Measurements from ENCODE around the gene SLC2A8. TPM values are rescaled to one million over a fixed set of nuclear protein-coding genes. Genes with fewer than 3 reads are reported as not detected.

SLC2A8 gene
- total RNA-seq, 3 donors from 2014 or later (not counting 1 experiment from before 2014, with no cell fraction given), result 21.1 to 30.6 (median 30.0) TPM

DNA sequence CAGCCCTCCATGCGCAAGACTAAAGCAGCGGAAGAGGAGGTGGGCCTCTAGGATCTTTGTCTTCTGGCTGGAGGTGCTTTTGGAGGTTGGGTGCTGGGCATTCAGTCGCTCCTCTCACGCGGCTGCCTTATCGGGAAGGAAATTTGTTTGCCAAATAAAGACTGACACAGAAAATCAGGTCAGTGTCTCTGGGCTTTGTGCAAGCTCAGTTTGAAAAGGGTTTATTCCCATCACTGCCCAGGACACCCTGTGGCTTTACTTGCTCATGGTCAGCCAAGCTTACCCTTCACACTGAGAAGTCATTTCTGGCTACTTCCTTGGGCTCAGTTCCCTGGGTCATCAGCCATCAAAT, 10.5 kb downstream of the SLC2A8 start:
- Mint-ChIP-seq H3K9me3 (no peaks in the 10 kb centered on the region), H3K4me1 (peaks cover 0 to 4% of the 10 kb centered on the region in 2 donors), H3K27me3 (ENCODE audit: low read depth in 2 of 2) (no peaks in the 10 kb centered on the region), H3K27ac (no peak overlapping the region), H3K4me3 (no peak overlapping the region), H3K36me3 (no peaks in the 10 kb centered on the region)
- Histone ChIP-seq H3K4me1 (ENCODE audit: control insufficient read depth, insufficient read depth, low read length) (no peaks in the 10 kb centered on the region), H3K27ac (ENCODE audit: low read length) (no peak overlapping the region), H3K9me3 (ENCODE audit: control insufficient read depth, insufficient read depth, low read length) (no peaks in the 10 kb centered on the region), H3K36me3 (ENCODE audit: control insufficient read depth, insufficient read depth, low read length) (no peaks in the 10 kb centered on the region), H3K27me3 (ENCODE audit: control insufficient read depth, insufficient read depth, low read length) (no peaks in the 10 kb centered on the region), H3K4me3 (ENCODE audit: low read length) (no peak overlapping the region)
- intact Hi-C loops (cut with micrococcal nuclease), result no loop called here
- ATAC-seq, result no peak
- 95% methylated on average over 6 of the region's 6 CpGs for WGBS (ENCODE audit: insufficient coverage)
- TF ChIP-seq, protein P1, sequence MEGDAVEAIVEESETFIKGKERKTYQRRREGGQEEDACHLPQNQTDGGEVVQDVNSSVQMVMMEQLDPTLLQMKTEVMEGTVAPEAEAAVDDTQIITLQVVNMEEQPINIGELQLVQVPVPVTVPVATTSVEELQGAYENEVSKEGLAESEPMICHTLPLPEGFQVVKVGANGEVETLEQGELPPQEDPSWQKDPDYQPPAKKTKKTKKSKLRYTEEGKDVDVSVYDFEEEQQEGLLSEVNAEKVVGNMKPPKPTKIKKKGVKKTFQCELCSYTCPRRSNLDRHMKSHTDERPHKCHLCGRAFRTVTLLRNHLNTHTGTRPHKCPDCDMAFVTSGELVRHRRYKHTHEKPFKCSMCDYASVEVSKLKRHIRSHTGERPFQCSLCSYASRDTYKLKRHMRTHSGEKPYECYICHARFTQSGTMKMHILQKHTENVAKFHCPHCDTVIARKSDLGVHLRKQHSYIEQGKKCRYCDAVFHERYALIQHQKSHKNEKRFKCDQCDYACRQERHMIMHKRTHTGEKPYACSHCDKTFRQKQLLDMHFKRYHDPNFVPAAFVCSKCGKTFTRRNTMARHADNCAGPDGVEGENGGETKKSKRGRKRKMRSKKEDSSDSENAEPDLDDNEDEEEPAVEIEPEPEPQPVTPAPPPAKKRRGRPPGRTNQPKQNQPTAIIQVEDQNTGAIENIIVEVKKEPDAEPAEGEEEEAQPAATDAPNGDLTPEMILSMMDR (IDR thresholded peaks at IDR 0.05), result no peak
- no peak for DNase-seq

GRCh38 chr9:127411122-127411521, 14.2 kb downstream of the SLC2A8 start:
- TF ChIP-seq, protein P1 (IDR thresholded peaks at IDR 0.05), result no peak
- Histone ChIP-seq H3K4me3 (ENCODE audit: low read length) (no peak overlapping the region), H3K27me3 (ENCODE audit: control insufficient read depth, insufficient read depth, low read length) (no peaks in the 10 kb centered on the region), H3K36me3 (ENCODE audit: control insufficient read depth, insufficient read depth, low read length) (no peaks in the 10 kb centered on the region), H3K4me1 (ENCODE audit: control insufficient read depth, insufficient read depth, low read length) (no peaks in the 10 kb centered on the region), H3K9me3 (ENCODE audit: control insufficient read depth, insufficient read depth, low read length) (no peaks in the 10 kb centered on the region), H3K27ac (ENCODE audit: low read length) (no peak overlapping the region)
- Mint-ChIP-seq H3K4me1 (peaks cover 0 to 8% of the 10 kb centered on the region in 2 donors), H3K9me3 (no peaks in the 10 kb centered on the region), H3K36me3 (no peaks in the 10 kb centered on the region), H3K4me3 (no peak overlapping the region), H3K27ac (no peak overlapping the region), H3K27me3 (ENCODE audit: low read depth in 2 of 2) (peaks cover 0 to 3% of the 10 kb centered on the region in 2 donors)
- DNase-seq (no peak), ATAC-seq (no peak)
- intact Hi-C loops (cut with micrococcal nuclease), result no loop called here
- WGBS (ENCODE audit: insufficient coverage), result 54% methylated on average over 3 of the region's 4 CpGs

- Histone ChIP-seq H3K36me3 (ENCODE audit: control insufficient read depth, insufficient read depth, low read length) (no peaks in the 10 kb centered on the region), H3K4me1 (ENCODE audit: control insufficient read depth, insufficient read depth, low read length) (peaks cover 11% of the 10 kb centered on the region), H3K9me3 (ENCODE audit: control insufficient read depth, insufficient read depth, low read length) (no peaks in the 10 kb centered on the region), H3K27me3 (ENCODE audit: control insufficient read depth, insufficient read depth, low read length) (no peaks in the 10 kb centered on the region), H3K27ac (ENCODE audit: low read length) (no peak overlapping the region), H3K4me3 (ENCODE audit: low read length) (no peak overlapping the region)
- Mint-ChIP-seq H3K9me3 (no peaks in the 10 kb centered on the region), H3K27me3 (ENCODE audit: low read depth in 2 of 2) (peaks cover 0 to 3% of the 10 kb centered on the region in 2 donors), H3K27ac (no peak overlapping the region), H3K4me3 (no peak overlapping the region), H3K4me1 (peaks cover 4 to 18% of the 10 kb centered on the region in 2 donors), H3K36me3 (no peaks in the 10 kb centered on the region)
- TF ChIP-seq, protein P1 (IDR thresholded peaks at IDR 0.05), result no peak
- intact Hi-C loops (cut with micrococcal nuclease), result no loop called here
- no peak for ATAC-seq
- 91% methylated on average over 4 of the region's 4 CpGs for WGBS (ENCODE audit: insufficient coverage)
- no peak for DNase-seq
These were observed 18.2 kb downstream of the SLC2A8 start for GRCh38 chr9:127415141-127415540.

DNA sequence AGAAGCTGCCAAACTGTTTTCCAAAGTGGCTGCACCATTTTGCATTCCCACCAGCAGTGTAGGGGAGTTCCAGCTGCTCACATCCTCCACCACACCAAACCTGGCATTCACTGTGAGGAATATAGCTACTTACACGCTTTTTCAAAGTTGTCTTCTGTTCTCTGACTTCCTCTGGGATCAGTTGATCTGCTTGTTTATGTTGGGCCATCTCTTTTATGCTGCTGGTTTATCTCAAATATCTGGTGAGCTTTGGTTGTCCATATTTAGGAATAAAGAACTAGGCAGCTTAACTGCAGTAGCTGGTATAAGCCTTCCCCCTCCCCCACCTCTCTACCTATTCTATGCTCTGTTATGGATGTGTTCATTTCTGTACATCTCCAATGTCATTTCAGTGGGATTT, 18.7 kb downstream of the SLC2A8 start:
- intact Hi-C loops (cut with micrococcal nuclease), result no loop called here
- peaks cover 0 to 3% of the 10 kb centered on the region in 2 donors for H3K27me3 Mint-ChIP-seq (ENCODE audit: low read depth in 2 of 2)
- 88% methylated on average over 1 of the region's 1 CpG for WGBS (ENCODE audit: insufficient coverage)

More for the DNA sequence above, 18.7 kb downstream of the SLC2A8 start:
- Mint-ChIP-seq H3K27ac (no peak overlapping the region), H3K36me3 (no peaks in the 10 kb centered on the region), H3K9me3 (no peaks in the 10 kb centered on the region), H3K4me1 (peaks cover 4 to 18% of the 10 kb centered on the region in 2 donors), H3K4me3 (no peak overlapping the region)
- ATAC-seq (no peak), DNase-seq (no peak)
- H3K27ac ChIP-seq (ENCODE audit: low read length), result no peak overlapping the region
- TF ChIP-seq, protein P1 (IDR thresholded peaks at IDR 0.05), result no peak
- no peak overlapping the region for H3K4me3 ChIP-seq (ENCODE audit: low read length)
- peaks cover 11% of the 10 kb centered on the region for H3K4me1 ChIP-seq (ENCODE audit: control insufficient read depth, insufficient read depth, low read length)
- H3K36me3 ChIP-seq (ENCODE audit: control insufficient read depth, insufficient read depth, low read length), result no peaks in the 10 kb centered on the region
- H3K27me3 ChIP-seq (ENCODE audit: control insufficient read depth, insufficient read depth, low read length), result no peaks in the 10 kb centered on the region
- no peaks in the 10 kb centered on the region for H3K9me3 ChIP-seq (ENCODE audit: control insufficient read depth, insufficient read depth, low read length)
